SH-SY5Y (cell line): ENCODE results near the gene DCBLD2.

Experiments used
- GATA2 ChIP-seq: IDR thresholded peaks from 2 replicates; pipeline ENCODE4 v1.6.1; 2011; ENCODE audit warnings: mild to moderate bottlenecking, low read depth, low read length
- GATA3 ChIP-seq: IDR thresholded peaks from 2 replicates; pipeline ENCODE4 v1.6.1; 2011; ENCODE audit warnings: low read depth, mild to moderate bottlenecking, low read length, moderate library complexity

GRCh38 chr3:98775459-98776139 lies 125.9 kb downstream of the DCBLD2 start:
- no peak for TF ChIP-seq GATA2
- no peak for TF ChIP-seq GATA3
